Activated naive CD8-positive, alpha-beta T cell (primary cell): ENCODE measurements around the gene ZNF3.

ENCODE experiments used
- H3K27ac Mint-ChIP-seq: one replicate; pipeline ENCODE4 v1.8.0; 2021; ENCODE audit warnings: mixed read lengths
- H3K27me3 Mint-ChIP-seq: one replicate; pipeline ENCODE4 v1.8.0; 2021; ENCODE audit warnings: mixed read lengths
- H3K36me3 Mint-ChIP-seq: one replicate; pipeline ENCODE4 v1.8.0; 2021; ENCODE audit warnings: mixed read lengths
- H3K4me1 Mint-ChIP-seq: one replicate; pipeline ENCODE4 v1.8.0; 2021; ENCODE audit warnings: low read depth, mixed read lengths
- H3K4me3 Mint-ChIP-seq: one replicate; pipeline ENCODE4 v1.8.0; 2021; ENCODE audit warnings: mild to moderate bottlenecking, mixed read lengths
- H3K9me3 Mint-ChIP-seq: one replicate; pipeline ENCODE4 v1.8.0; 2021; ENCODE audit warnings: low read depth, mixed read lengths

ZNF3 gene

GRCh38 chr7:100023526-100023925, 58.0 kb downstream of the ZNF3 start:
- Mint-ChIP-seq H3K4me3 (no peak overlapping the region), H3K27me3 (no peaks in the 10 kb centered on the region), H3K27ac (no peak overlapping the region), H3K4me1 (peaks cover 30% of the 10 kb centered on the region), H3K36me3 (peaks cover 2% of the 10 kb centered on the region), H3K9me3 (no peaks in the 10 kb centered on the region)

- H3K27ac Mint-ChIP-seq, result peak overlapping the region; percentile 58
- peaks cover 5% of the 10 kb centered on the region for H3K36me3 Mint-ChIP-seq
Measured at GRCh38 chr7:100022621-100023020, 58.9 kb downstream of the ZNF3 start.

GRCh38 chr7:100021297-100021696, 60.2 kb downstream of the ZNF3 start:
- Mint-ChIP-seq H3K4me3 (no peak overlapping the region), H3K9me3 (no peaks in the 10 kb centered on the region), H3K27ac (peak overlapping the region; percentile 68), H3K27me3 (no peaks in the 10 kb centered on the region), H3K4me1 (peaks cover 44% of the 10 kb centered on the region), H3K36me3 (peaks cover 5% of the 10 kb centered on the region)

More at GRCh38 chr7:100022621-100023020, 58.9 kb downstream of the ZNF3 start:
- Mint-ChIP-seq H3K9me3 (no peaks in the 10 kb centered on the region), H3K4me3 (no peak overlapping the region), H3K4me1 (peaks cover 36% of the 10 kb centered on the region), H3K27me3 (no peaks in the 10 kb centered on the region)
